MM.1S (cell line): Measurements from ENCODE around the gene NPLOC4.
"Not testable (repeated sequence)": the region's sequence is repeated elsewhere in the genome, so short reads cannot be mapped to it uniquely, and the experiment has no call there.

Experiments used
- DNase-seq: peaks from one replicate; pipeline ENCODE4 v3.0.0-alpha.2; 2015
- H2AFZ ChIP-seq: fragments of 300-600 bp; sonication (generic); 2 replicates; pipeline ENCODE4 v1.6.0; 2016; ENCODE audit warnings: antibody characterized with exemption, low read length
- H3F3A ChIP-seq: fragments of 300-600 bp; sonication (generic); 2 replicates; pipeline ENCODE4 v1.6.1; 2016; ENCODE audit warnings: mild to moderate bottlenecking, antibody characterized with exemption, low read length, moderate library complexity, mixed read lengths; ENCODE audit not compliant: insufficient read depth
- H3K27ac ChIP-seq: fragments of 300-600 bp; sonication (generic); 2 replicates; pipeline ENCODE4 v1.5.1; 2016; ENCODE audit warnings: mild to moderate bottlenecking, low read length
- H3K27me3 ChIP-seq: fragments of 300-600 bp; sonication (generic); replicated peaks from 2 replicates; pipeline ENCODE4 v1.6.0; 2016; ENCODE audit warnings: low read length; ENCODE audit not compliant: insufficient read depth
- H3K36me3 ChIP-seq: fragments of 300-600 bp; sonication (generic); replicated peaks from 2 replicates; pipeline ENCODE4 v1.6.1; 2016; ENCODE audit warnings: mild to moderate bottlenecking, low read length, mixed read lengths; ENCODE audit not compliant: insufficient read depth
- H3K4me1 ChIP-seq: fragments of 300-600 bp; sonication (generic); 2 replicates; pipeline ENCODE4 v1.6.1; 2016; ENCODE audit warnings: low read length, mixed read lengths
- H3K4me2 ChIP-seq: fragments of 300-600 bp; sonication (generic); 2 replicates; pipeline ENCODE4 v1.6.0; 2016; ENCODE audit warnings: low read depth, low read length
- H3K4me3 ChIP-seq: fragments of 300-600 bp; sonication (generic); 2 replicates; pipeline ENCODE4 v1.5.1; 2016; ENCODE audit warnings: low read length, mixed read lengths
- H3K79me2 ChIP-seq: fragments of 300-600 bp; sonication (generic); 2 replicates; pipeline ENCODE4 v1.6.1; 2016; ENCODE audit warnings: mixed run types, low read length, mixed read lengths
- H3K9ac ChIP-seq: fragments of 300-600 bp; sonication (generic); 2 replicates; pipeline ENCODE4 v1.6.1; 2016; ENCODE audit warnings: low read length, mixed read lengths
- H3K9me2 ChIP-seq: fragments of 300-600 bp; sonication (generic); replicated peaks from 2 replicates; pipeline ENCODE4 v1.6.1; 2016; ENCODE audit warnings: mild to moderate bottlenecking, low read length, mixed read lengths; ENCODE audit not compliant: insufficient read depth
- H3K9me3 ChIP-seq: fragments of 300-600 bp; sonication (generic); replicated peaks from 2 replicates; pipeline ENCODE4 v1.6.1; 2016; ENCODE audit warnings: mild to moderate bottlenecking, low read length, mixed read lengths; ENCODE audit not compliant: insufficient read depth
- H4K20me1 ChIP-seq: fragments of 300-600 bp; sonication (generic); 2 replicates; pipeline ENCODE4 v1.6.1; 2016; ENCODE audit warnings: mild to moderate bottlenecking, low read length, moderate library complexity, mixed read lengths; ENCODE audit not compliant: insufficient read depth
- EZH2 ChIP-seq: fragments of 300-600 bp; sonication (generic); optimal IDR thresholded peaks from 2 replicates; pipeline ENCODE3; 2017; ENCODE audit warnings: low read depth, mild to moderate bottlenecking, antibody characterized with exemption, low read length, mixed read lengths
- EZH2phosphoT487 ChIP-seq: fragments of 300-600 bp; sonication (generic); IDR thresholded peaks from 2 replicates; pipeline ENCODE4 v1.6.1; 2018; ENCODE audit warnings: antibody characterized with exemption, low read length
- TF ChIP-seq, protein P1 (sequence below): fragments of 300-600 bp; sonication (generic); IDR thresholded peaks from 2 replicates; pipeline ENCODE4 v1.5.1; 2016; ENCODE audit warnings: antibody characterized with exemption, low read length, mixed read lengths

The NPLOC4 gene

DNA sequence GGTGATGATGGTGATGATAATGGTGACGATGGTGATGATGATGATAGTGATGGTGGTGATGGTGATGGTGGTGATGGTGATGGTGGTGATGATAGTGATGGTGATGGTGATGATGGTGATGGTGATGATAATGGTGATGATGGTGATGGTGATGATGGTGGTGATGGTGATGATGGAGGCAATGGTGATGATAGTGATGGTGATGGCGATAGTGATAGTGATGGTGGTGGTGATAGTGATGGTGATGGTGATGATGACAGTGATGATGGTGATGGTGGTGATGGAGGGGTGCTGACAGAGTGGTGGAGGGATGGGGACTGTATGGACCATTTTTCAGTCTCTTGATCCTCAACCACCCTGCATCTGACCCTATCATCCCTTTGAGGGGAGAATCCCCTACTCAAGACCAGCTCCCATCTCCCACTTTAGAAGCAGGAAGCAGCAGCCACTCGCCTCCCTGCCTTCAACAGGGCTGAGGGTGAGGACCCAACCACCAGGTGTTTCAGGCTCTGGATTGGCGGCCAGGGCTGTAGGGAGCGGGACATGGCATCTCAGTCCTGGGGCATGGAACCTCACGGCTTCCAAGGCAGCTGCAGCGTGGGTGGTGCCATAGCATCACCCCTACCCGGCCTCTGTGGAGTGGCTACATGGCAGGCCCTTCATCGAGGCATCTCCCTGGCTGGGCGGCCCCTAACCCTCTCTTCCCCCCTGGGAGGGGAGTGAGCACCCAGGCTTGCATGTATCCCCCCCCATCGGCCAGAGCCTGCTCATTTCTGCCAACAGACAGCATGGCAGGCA is 104.2 kb downstream of the NPLOC4 start:
- H3K9ac ChIP-seq = no peak overlapping the region
- no peaks in the 10 kb centered on the region for H3K9me3 ChIP-seq
- H3F3A ChIP-seq = no peaks in the 10 kb centered on the region
- no peak overlapping the region for H3K4me3 ChIP-seq
- no peak for DNase-seq
- no peaks in the 10 kb centered on the region for H3K9me2 ChIP-seq
- no peak overlapping the region for H2AFZ ChIP-seq
- no peaks in the 10 kb centered on the region for H3K36me3 ChIP-seq
- H3K79me2 ChIP-seq = no peaks in the 10 kb centered on the region
- no peak overlapping the region for H3K27ac ChIP-seq
- H3K27me3 ChIP-seq = peaks cover under 1% of the 10 kb centered on the region; the same call in 1 of the 2 replicates
- H3K4me1 ChIP-seq = 0 out of 2 replicates have a peak, but pooled peaks cover 6% of the 10 kb centered on the region
- H4K20me1 ChIP-seq = no peaks in the 10 kb centered on the region
- TF ChIP-seq, protein P1, sequence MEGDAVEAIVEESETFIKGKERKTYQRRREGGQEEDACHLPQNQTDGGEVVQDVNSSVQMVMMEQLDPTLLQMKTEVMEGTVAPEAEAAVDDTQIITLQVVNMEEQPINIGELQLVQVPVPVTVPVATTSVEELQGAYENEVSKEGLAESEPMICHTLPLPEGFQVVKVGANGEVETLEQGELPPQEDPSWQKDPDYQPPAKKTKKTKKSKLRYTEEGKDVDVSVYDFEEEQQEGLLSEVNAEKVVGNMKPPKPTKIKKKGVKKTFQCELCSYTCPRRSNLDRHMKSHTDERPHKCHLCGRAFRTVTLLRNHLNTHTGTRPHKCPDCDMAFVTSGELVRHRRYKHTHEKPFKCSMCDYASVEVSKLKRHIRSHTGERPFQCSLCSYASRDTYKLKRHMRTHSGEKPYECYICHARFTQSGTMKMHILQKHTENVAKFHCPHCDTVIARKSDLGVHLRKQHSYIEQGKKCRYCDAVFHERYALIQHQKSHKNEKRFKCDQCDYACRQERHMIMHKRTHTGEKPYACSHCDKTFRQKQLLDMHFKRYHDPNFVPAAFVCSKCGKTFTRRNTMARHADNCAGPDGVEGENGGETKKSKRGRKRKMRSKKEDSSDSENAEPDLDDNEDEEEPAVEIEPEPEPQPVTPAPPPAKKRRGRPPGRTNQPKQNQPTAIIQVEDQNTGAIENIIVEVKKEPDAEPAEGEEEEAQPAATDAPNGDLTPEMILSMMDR = no peak
- TF ChIP-seq EZH2 (no peak), EZH2phosphoT487 (no peak)
- no peak overlapping the region for H3K4me2 ChIP-seq

GRCh38 chr17:81531998-81532404 is 104.9 kb downstream of the NPLOC4 start:
- H2AFZ ChIP-seq, H3K4me2 ChIP-seq, DNase-seq, H3K36me3 ChIP-seq, H3K79me2 ChIP-seq, H3K9me2 ChIP-seq, H3K4me3 ChIP-seq, H3K27me3 ChIP-seq, H3K9ac ChIP-seq, H4K20me1 ChIP-seq, H3K9me3 ChIP-seq, H3K27ac ChIP-seq, H3F3A ChIP-seq, H3K4me1 ChIP-seq: not testable (repeated sequence)

DNA sequence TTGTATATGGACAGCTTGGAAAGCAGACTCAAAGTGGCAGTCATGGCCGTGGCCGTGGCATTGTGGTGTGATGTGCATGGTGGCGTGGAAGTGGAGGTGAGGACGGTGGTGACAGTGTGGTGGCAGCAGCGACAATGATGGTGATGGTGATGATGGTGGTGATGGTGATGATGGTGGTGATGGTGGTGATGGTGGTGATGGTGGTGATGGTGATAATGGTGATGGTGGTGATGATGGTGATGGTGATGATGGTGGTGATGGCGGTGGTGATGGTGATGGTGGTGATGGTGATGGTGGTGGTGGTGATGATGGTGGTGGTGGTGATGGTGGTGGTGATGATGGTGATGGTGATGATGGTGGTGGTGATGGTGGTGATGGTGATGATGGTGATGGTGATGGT is 105.9 kb downstream of the NPLOC4 start:
- H2AFZ ChIP-seq, H3K9me3 ChIP-seq, H3K79me2 ChIP-seq, DNase-seq, H3K9me2 ChIP-seq, H3K27ac ChIP-seq, H3F3A ChIP-seq, H3K4me1 ChIP-seq, H4K20me1 ChIP-seq, H3K4me3 ChIP-seq, H3K9ac ChIP-seq, H3K4me2 ChIP-seq, H3K36me3 ChIP-seq: not testable (repeated sequence)
- H3K27me3 ChIP-seq = peaks cover 13% of the 10 kb centered on the region

- H3K9me2 ChIP-seq = no peaks in the 10 kb centered on the region
- no peak overlapping the region for H3K4me3 ChIP-seq
- no peaks in the 10 kb centered on the region for H3K9me3 ChIP-seq
- H4K20me1 ChIP-seq = no peaks in the 10 kb centered on the region
- H3K36me3 ChIP-seq = no peaks in the 10 kb centered on the region
- H3F3A ChIP-seq = no peaks in the 10 kb centered on the region
- no peak overlapping the region for H2AFZ ChIP-seq
- peaks cover 17% of the 10 kb centered on the region for H3K27me3 ChIP-seq
- H3K9ac ChIP-seq = no peak overlapping the region
- TF ChIP-seq EZH2 (no peak), EZH2phosphoT487 (no peak)
- TF ChIP-seq, protein P1 = no peak
- H3K4me2 ChIP-seq = no peak overlapping the region
- no peaks in the 10 kb centered on the region for H3K79me2 ChIP-seq
- no peak overlapping the region for H3K27ac ChIP-seq
- 0 out of 2 replicates have a peak, but pooled peaks cover 6% of the 10 kb centered on the region for H3K4me1 ChIP-seq
- DNase-seq = no peak
Observed at GRCh38 chr17:81529437-81529803, 107.5 kb downstream of the NPLOC4 start.
